C4-2B (cell line): ENCODE results near the gene ANKLE2.

Source experiments
- ZFX ChIP-seq: fragments of 450-650 bp; IDR thresholded peaks from 2 replicates; pipeline ENCODE4 v1.6.1; 2017
- TF ChIP-seq, protein P1 (sequence below): fragments of 450-650 bp; conservative IDR thresholded peaks from 2 replicates; pipeline ENCODE4 v1.5.1; 2017; ENCODE audit warnings: mild to moderate bottlenecking

DNA sequence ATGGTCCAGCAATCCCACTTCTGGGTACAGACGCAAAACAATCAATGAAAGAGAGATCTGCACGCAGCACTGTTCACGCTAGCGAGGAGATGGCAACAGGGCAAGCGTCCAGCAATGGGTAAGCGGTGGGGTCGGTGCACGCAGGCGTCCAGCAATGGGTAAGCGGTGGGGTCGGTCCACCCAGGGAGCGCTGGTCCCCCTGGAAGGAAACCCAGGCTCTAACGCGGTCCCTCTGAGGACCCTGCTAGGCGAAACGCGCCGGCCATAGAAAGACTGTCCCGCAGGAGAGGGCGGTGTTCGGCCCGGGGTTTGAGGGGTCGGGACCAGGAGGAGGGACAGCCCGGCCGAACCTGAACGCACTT lies 51.6 kb downstream of the ANKLE2 start:
- TF ChIP-seq, protein P1, sequence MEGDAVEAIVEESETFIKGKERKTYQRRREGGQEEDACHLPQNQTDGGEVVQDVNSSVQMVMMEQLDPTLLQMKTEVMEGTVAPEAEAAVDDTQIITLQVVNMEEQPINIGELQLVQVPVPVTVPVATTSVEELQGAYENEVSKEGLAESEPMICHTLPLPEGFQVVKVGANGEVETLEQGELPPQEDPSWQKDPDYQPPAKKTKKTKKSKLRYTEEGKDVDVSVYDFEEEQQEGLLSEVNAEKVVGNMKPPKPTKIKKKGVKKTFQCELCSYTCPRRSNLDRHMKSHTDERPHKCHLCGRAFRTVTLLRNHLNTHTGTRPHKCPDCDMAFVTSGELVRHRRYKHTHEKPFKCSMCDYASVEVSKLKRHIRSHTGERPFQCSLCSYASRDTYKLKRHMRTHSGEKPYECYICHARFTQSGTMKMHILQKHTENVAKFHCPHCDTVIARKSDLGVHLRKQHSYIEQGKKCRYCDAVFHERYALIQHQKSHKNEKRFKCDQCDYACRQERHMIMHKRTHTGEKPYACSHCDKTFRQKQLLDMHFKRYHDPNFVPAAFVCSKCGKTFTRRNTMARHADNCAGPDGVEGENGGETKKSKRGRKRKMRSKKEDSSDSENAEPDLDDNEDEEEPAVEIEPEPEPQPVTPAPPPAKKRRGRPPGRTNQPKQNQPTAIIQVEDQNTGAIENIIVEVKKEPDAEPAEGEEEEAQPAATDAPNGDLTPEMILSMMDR, result no peak
- no peak for TF ChIP-seq ZFX
